Left kidney (tissue), 2 donors: ENCODE measurements around the gene ERCC6L2. TPM values are rescaled to one million over a fixed set of nuclear protein-coding genes. Genes with fewer than 3 reads are reported as not detected.

Experiments
- DNase-seq: peaks from one replicate; pipeline ENCODE4 v3.0.0-alpha.2; 2013
- polyA plus RNA-seq: library from polyadenylated mRNA; unstranded; fragments of 120-200 nt; gene quantifications from one replicate; pipeline ENCODE4 v1.2.1, GENCODE V29; 2013; ENCODE audit not compliant: insufficient read length

ERCC6L2 gene
- polyA plus RNA-seq, 1 donor, result 55.4 TPM

GRCh38 chr9:95978106-95978505 is 102.6 kb downstream of the ERCC6L2 start:
- no peak for DNase-seq

GRCh38 chr9:95979446-95979845 is 104.0 kb downstream of the ERCC6L2 start:
- DNase-seq, result no peak

- DNase-seq, result no peak
These were observed 105.0 kb downstream of the ERCC6L2 start for GRCh38 chr9:95980262-95981125.

GRCh38 chr9:95981761-95982390 is 106.4 kb downstream of the ERCC6L2 start:
- DNase-seq, result no peak

GRCh38 chr9:95985440-95986055 is 110.1 kb downstream of the ERCC6L2 start:
- no peak for DNase-seq

- no peak for DNase-seq
These were observed 113.8 kb downstream of the ERCC6L2 start for GRCh38 chr9:95989297-95989696.

- no peak for DNase-seq
These were observed 115.8 kb downstream of the ERCC6L2 start for GRCh38 chr9:95991326-95991725.

GRCh38 chr9:95992536-95992935 is 117.0 kb downstream of the ERCC6L2 start:
- no peak for DNase-seq

- no peak for DNase-seq
These were observed 117.8 kb downstream of the ERCC6L2 start for GRCh38 chr9:95993337-95993736.

- DNase-seq, result no peak
These were observed 123.9 kb downstream of the ERCC6L2 start for GRCh38 chr9:95999390-95999789.

- DNase-seq, result no peak
These were observed 128.9 kb downstream of the ERCC6L2 start for GRCh38 chr9:96004379-96004778.

GRCh38 chr9:96006296-96006879 is 130.9 kb downstream of the ERCC6L2 start:
- no peak for DNase-seq

- no peak for DNase-seq
These were observed 131.5 kb downstream of the ERCC6L2 start for GRCh38 chr9:96006961-96007360.

- no peak for DNase-seq
These were observed 133.2 kb downstream of the ERCC6L2 start for GRCh38 chr9:96008502-96009222.

- DNase-seq, result no peak
These were observed 133.7 kb downstream of the ERCC6L2 start for GRCh38 chr9:96009223-96009602.

- no peak for DNase-seq
These were observed 134.4 kb downstream of the ERCC6L2 start for GRCh38 chr9:96009690-96010472.

- no peak for DNase-seq
These were observed 138.6 kb downstream of the ERCC6L2 start for GRCh38 chr9:96014078-96014477.

- DNase-seq, result no peak
These were observed 140.6 kb downstream of the ERCC6L2 start for GRCh38 chr9:96015876-96016686.
